ENCODE data around the gene PSPC1. TPM values are rescaled to one million over a fixed set of nuclear protein-coding genes. Genes with fewer than 3 reads are reported as not detected.
A peak's percentile ranks its signal among the peaks of the same experiment; 100 is the strongest.

The PSPC1 gene
- total and polyA plus RNA-seq, 8 donors, result 19.2 to 256 (median 79.3) TPM

- no peak overlapping the region for H3K27ac ChIP-seq
- intact Hi-C loops (cut with DNase I; ENCODE audit: low total_unique reads), result no loop called here
- H3K36me3 ChIP-seq, result peaks cover 7 to 61% (median 52%) of the 10 kb centered on the region in 4 donors
- WGBS, 5 donors, result 31 to 50% (median 44%) methylated on average over 5 of the region's 5 CpGs
- peak overlapping the region in 1 of 4 donors; percentile 4 for H3K4me3 ChIP-seq
- peaks cover 0 to 58% (median 29%) of the 10 kb centered on the region in 4 donors for H3K4me1 ChIP-seq
- DNase-seq, result peak in 1 of 2 donors; percentile 15
- TF ChIP-seq POLR2A (IDR thresholded peaks at IDR 0.05) (no peak), CTCF (IDR thresholded peaks at IDR 0.05) (no peak), POLR2AphosphoS5 (IDR thresholded peaks at IDR 0.05) (no peak), EP300 (IDR thresholded peaks at IDR 0.05) (no peak)
- no peaks in the 10 kb centered on the region for H3K9me3 ChIP-seq
- no peaks in the 10 kb centered on the region for H3K27me3 ChIP-seq
Measured at GRCh38 chr13:19766591-19766990, 16.2 kb downstream of the PSPC1 start.

- Histone ChIP-seq H3K9me3 (no peaks in the 10 kb centered on the region), H3K27ac (no peak overlapping the region), H3K4me1 (peaks cover 0 to 53% (median 23%) of the 10 kb centered on the region in 4 donors), H3K27me3 (no peaks in the 10 kb centered on the region), H3K36me3 (peaks cover 0 to 43% (median 38%) of the 10 kb centered on the region in 4 donors), H3K4me3 (no peak overlapping the region)
- no peak for DNase-seq
- intact Hi-C loops (cut with DNase I; ENCODE audit: low total_unique reads), result no loop called here
- WGBS, 5 donors, result 88 to 97% (median 90%) methylated on average over 2 of the region's 2 CpGs
- no peak for TF ChIP-seq POLR2A (IDR thresholded peaks at IDR 0.05)
- no peak for TF ChIP-seq CTCF (IDR thresholded peaks at IDR 0.05)
- TF ChIP-seq POLR2AphosphoS5 (IDR thresholded peaks at IDR 0.05), result no peak
- TF ChIP-seq EP300 (IDR thresholded peaks at IDR 0.05), result no peak
Measured at GRCh38 chr13:19764237-19764636, 18.5 kb downstream of the PSPC1 start.

GRCh38 chr13:19763618-19764017 lies 19.1 kb downstream of the PSPC1 start:
- intact Hi-C loops (cut with DNase I; ENCODE audit: low total_unique reads), result no loop called here
- WGBS, 5 donors, result 91 to 94% (median 93%) methylated on average over 10 of the region's 10 CpGs
- Histone ChIP-seq H3K36me3 (peaks cover 6 to 44% (median 38%) of the 10 kb centered on the region in 4 donors), H3K9me3 (no peaks in the 10 kb centered on the region), H3K27me3 (no peaks in the 10 kb centered on the region), H3K27ac (no peak overlapping the region), H3K4me3 (no peak overlapping the region), H3K4me1 (peaks cover 0 to 48% (median 23%) of the 10 kb centered on the region in 4 donors)
- TF ChIP-seq POLR2A (IDR thresholded peaks at IDR 0.05), result no peak
- TF ChIP-seq CTCF (IDR thresholded peaks at IDR 0.05), result no peak
- no peak for TF ChIP-seq EP300 (IDR thresholded peaks at IDR 0.05)
- TF ChIP-seq POLR2AphosphoS5 (IDR thresholded peaks at IDR 0.05), result no peak
- no peak for DNase-seq

- H3K4me1 ChIP-seq, result peaks cover 0 to 18% (median 11%) of the 10 kb centered on the region in 4 donors
- intact Hi-C loops (cut with DNase I; ENCODE audit: low total_unique reads), result no loop called here
- no peak overlapping the region for H3K27ac ChIP-seq
- 79 to 92% (median 87%) methylated on average over 5 of the region's 5 CpGs for WGBS, 5 donors
- no peak overlapping the region for H3K4me3 ChIP-seq
- no peak for DNase-seq
- no peaks in the 10 kb centered on the region for H3K27me3 ChIP-seq
- TF ChIP-seq POLR2AphosphoS5 (IDR thresholded peaks at IDR 0.05), result no peak
- TF ChIP-seq POLR2A (IDR thresholded peaks at IDR 0.05), result no peak
- no peak for TF ChIP-seq EP300 (IDR thresholded peaks at IDR 0.05)
- TF ChIP-seq CTCF (IDR thresholded peaks at IDR 0.05), result no peak
- no peaks in the 10 kb centered on the region for H3K9me3 ChIP-seq
- H3K36me3 ChIP-seq, result peaks cover 19 to 78% (median 71%) of the 10 kb centered on the region in 4 donors
Measured at GRCh38 chr13:19759669-19760068, 23.1 kb downstream of the PSPC1 start.

Measured in stomach (tissue), 9 donors.